Mammary epithelial cell (primary cell): Measurements from ENCODE around the gene SLC22A1.

Experiments
- EZH2 ChIP-seq: IDR thresholded peaks from 2 replicates; pipeline ENCODE4 v1.6.1; 2012; ENCODE audit warnings: low read length, inconsistent platforms, borderline replicate concordance
- TF ChIP-seq, protein P1 (sequence below), 2 donors: IDR thresholded peaks in 1 of 2; conservative IDR thresholded peaks in 1 of 2; 2 replicates each; pipeline ENCODE4 v1.5.1; 2011 to 2012; ENCODE audit warnings: inconsistent platforms in 2 of 2, low read length in 2 of 2, mild to moderate bottlenecking in 2 of 2, control low read depth in 1 of 2, low read depth in 1 of 2; ENCODE audit not compliant: insufficient read depth in 1 of 2; ENCODE audit errors: extremely low read depth in 1 of 2

DNA sequence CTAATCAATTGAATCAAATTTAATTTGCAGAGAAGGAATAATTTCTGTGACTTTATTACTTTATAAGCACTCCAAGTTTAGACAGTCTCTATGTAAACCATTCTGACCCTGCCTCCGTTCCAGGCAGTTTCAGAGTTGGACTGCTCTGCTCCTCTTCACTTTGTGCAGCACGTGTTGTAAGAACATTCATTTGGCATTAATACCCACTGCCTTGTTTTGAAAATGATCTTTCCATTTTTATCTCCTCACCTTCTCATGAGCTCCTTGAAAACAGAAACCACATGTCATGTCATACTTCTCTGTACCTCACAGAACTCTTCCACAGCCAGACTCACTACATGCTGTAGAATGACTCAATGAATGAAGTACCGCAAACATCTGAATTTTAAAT is 25.5 kb downstream of the SLC22A1 start:
- no peak for TF ChIP-seq EZH2
- TF ChIP-seq, protein P1, sequence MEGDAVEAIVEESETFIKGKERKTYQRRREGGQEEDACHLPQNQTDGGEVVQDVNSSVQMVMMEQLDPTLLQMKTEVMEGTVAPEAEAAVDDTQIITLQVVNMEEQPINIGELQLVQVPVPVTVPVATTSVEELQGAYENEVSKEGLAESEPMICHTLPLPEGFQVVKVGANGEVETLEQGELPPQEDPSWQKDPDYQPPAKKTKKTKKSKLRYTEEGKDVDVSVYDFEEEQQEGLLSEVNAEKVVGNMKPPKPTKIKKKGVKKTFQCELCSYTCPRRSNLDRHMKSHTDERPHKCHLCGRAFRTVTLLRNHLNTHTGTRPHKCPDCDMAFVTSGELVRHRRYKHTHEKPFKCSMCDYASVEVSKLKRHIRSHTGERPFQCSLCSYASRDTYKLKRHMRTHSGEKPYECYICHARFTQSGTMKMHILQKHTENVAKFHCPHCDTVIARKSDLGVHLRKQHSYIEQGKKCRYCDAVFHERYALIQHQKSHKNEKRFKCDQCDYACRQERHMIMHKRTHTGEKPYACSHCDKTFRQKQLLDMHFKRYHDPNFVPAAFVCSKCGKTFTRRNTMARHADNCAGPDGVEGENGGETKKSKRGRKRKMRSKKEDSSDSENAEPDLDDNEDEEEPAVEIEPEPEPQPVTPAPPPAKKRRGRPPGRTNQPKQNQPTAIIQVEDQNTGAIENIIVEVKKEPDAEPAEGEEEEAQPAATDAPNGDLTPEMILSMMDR (conservative IDR thresholded peaks at IDR 0.05 in 1 of 2, IDR thresholded peaks at IDR 0.05 in 1 of 2; ENCODE audit: extremely low read depth in 1 of 2, insufficient read depth in 1 of 2, low read depth in 1 of 2, low read length in 2 of 2) = no peak
